ENCODE data around the gene PIK3C3.
"Not testable (repeated sequence)": the region's sequence is repeated elsewhere in the genome, so short reads cannot be mapped to it uniquely, and the experiment has no call there.

PIK3C3 gene

GRCh38 chr18:42001801-42002200, 46.8 kb downstream of the PIK3C3 start:
- intact Hi-C loops (cut with DNase I; ENCODE audit: low total_unique reads), result no loop called here
- H3K4me1 ChIP-seq, result no peaks in the 10 kb centered on the region
- no peak for DNase-seq
- peaks cover 59 to 84% (median 84%) of the 10 kb centered on the region in 3 donors for H3K36me3 ChIP-seq
- H3K27me3 ChIP-seq, result no peaks in the 10 kb centered on the region
- no peak for TF ChIP-seq CTCF (IDR thresholded peaks at IDR 0.05)
- no peak overlapping the region for H3K27ac ChIP-seq
- H3K4me3 ChIP-seq, result no peak overlapping the region
- H3K9me3 ChIP-seq, result no peaks in the 10 kb centered on the region

- no peaks in the 10 kb centered on the region for H3K9me3 ChIP-seq
These were observed 49.6 kb downstream of the PIK3C3 start for GRCh38 chr18:42004653-42005052.

GRCh38 chr18:42005782-42006181, 50.7 kb downstream of the PIK3C3 start:
- H3K27me3 ChIP-seq, result no peaks in the 10 kb centered on the region
- no peak for DNase-seq
- peaks cover 43 to 61% (median 54%) of the 10 kb centered on the region in 3 donors for H3K36me3 ChIP-seq
- TF ChIP-seq CTCF (IDR thresholded peaks at IDR 0.05), result no peak
- intact Hi-C loops (cut with DNase I; ENCODE audit: low total_unique reads), result no loop called here
- no peaks in the 10 kb centered on the region for H3K9me3 ChIP-seq
- no peak overlapping the region for H3K27ac ChIP-seq
- no peaks in the 10 kb centered on the region for H3K4me1 ChIP-seq
- H3K4me3 ChIP-seq, result no peak overlapping the region

More at GRCh38 chr18:42004653-42005052, 49.6 kb downstream of the PIK3C3 start:
- TF ChIP-seq CTCF (IDR thresholded peaks at IDR 0.05), result no peak
- no peak for DNase-seq
- H3K4me3 ChIP-seq, result no peak overlapping the region
- H3K36me3 ChIP-seq, result peaks cover 43 to 61% (median 58%) of the 10 kb centered on the region in 3 donors
- H3K27me3 ChIP-seq, result no peaks in the 10 kb centered on the region
- no peaks in the 10 kb centered on the region for H3K4me1 ChIP-seq
- H3K27ac ChIP-seq, result no peak overlapping the region
- intact Hi-C loops (cut with DNase I; ENCODE audit: low total_unique reads), result no loop called here

GRCh38 chr18:42009457-42009856, 54.4 kb downstream of the PIK3C3 start:
- intact Hi-C loops (cut with DNase I; ENCODE audit: low total_unique reads), result not testable (repeated sequence)
- peaks cover 49 to 54% (median 53%) of the 10 kb centered on the region in 3 donors for H3K36me3 ChIP-seq

GRCh38 chr18:42011053-42011452, 56.0 kb downstream of the PIK3C3 start:
- TF ChIP-seq CTCF (IDR thresholded peaks at IDR 0.05), result no peak
- H3K4me1 ChIP-seq, result no peaks in the 10 kb centered on the region
- no peak overlapping the region for H3K4me3 ChIP-seq
- H3K9me3 ChIP-seq, result no peaks in the 10 kb centered on the region
- H3K36me3 ChIP-seq, result peaks cover 45 to 50% (median 45%) of the 10 kb centered on the region in 3 donors
- H3K27ac ChIP-seq, result no peak overlapping the region
- no peaks in the 10 kb centered on the region for H3K27me3 ChIP-seq
- intact Hi-C loops (cut with DNase I; ENCODE audit: low total_unique reads), result no loop called here
- DNase-seq, result no peak

More at GRCh38 chr18:42009457-42009856, 54.4 kb downstream of the PIK3C3 start:
- not testable (repeated sequence) for H3K4me1 ChIP-seq, H3K27ac ChIP-seq, H3K4me3 ChIP-seq, H3K27me3 ChIP-seq, H3K9me3 ChIP-seq, DNase-seq

GRCh38 chr18:42018831-42019230, 63.8 kb downstream of the PIK3C3 start:
- Histone ChIP-seq H3K4me1 (no peaks in the 10 kb centered on the region), H3K27ac (no peak overlapping the region), H3K4me3 (no peak overlapping the region), H3K36me3 (peaks cover 37 to 61% (median 57%) of the 10 kb centered on the region in 3 donors), H3K9me3 (no peaks in the 10 kb centered on the region), H3K27me3 (no peaks in the 10 kb centered on the region)
- intact Hi-C loops (cut with DNase I; ENCODE audit: low total_unique reads), result no loop called here
- TF ChIP-seq CTCF (IDR thresholded peaks at IDR 0.05), result no peak
- no peak for DNase-seq

Data from tibial artery (tissue), 4 donors.